GM12878 (cell line): ENCODE results near the gene ESCO1. TPM values are rescaled to one million over a fixed set of nuclear protein-coding genes. Genes with fewer than 3 reads are reported as not detected.

ENCODE experiments used
- ATAC-seq: fragments of 200-7000 bp; cut with Tn5 transposase; 3 replicates; pipeline ENCODE4 v1.9.1; 2020; ENCODE audit warnings: mild to moderate bottlenecking, moderate library complexity
- BruUV-seq: library from RNA; stranded (reverse); fragments of 400-500 nt; replicated peaks from 2 replicates; lab custom pipeline; 2021; lab: Mats Ljungman, UMichigan
- CTCF ChIA-PET: fragments of 300-600 bp; sonication (Branson Sonifier 250); formaldehyde crosslinking; extraction: SDS; loops from one replicate; lab custom pipeline; 2021; ENCODE audit warnings: inconsistent platforms; lab: Yijun Ruan, JAX
- POLR2A ChIA-PET: fragments of 350-600 bp; formaldehyde crosslinking; extraction: SDS; loops from one replicate; lab custom pipeline; 2021; ENCODE audit warnings: inconsistent platforms; lab: Charles Lee
- RAD21 ChIA-PET: fragments of 300-600 bp; sonication (Branson Sonifier 250); formaldehyde crosslinking; loops from one replicate; lab custom pipeline; 2023; ENCODE audit warnings: antibody characterized with exemption; ENCODE audit not compliant: unreplicated experiment; lab: Charles Lee
- SMC1A ChIA-PET: fragments of 300-600 bp; sonication (Branson Sonifier 250); formaldehyde crosslinking; loops from one replicate; lab custom pipeline; 2023; ENCODE audit not compliant: unreplicated experiment, uncharacterized antibody; lab: Charles Lee
- DNase-seq: peaks from one replicate; pipeline ENCODE4 v3.0.0-alpha.2; 2011; ENCODE audit warnings: low read depth, low spot score
- FAIRE-seq: peaks from 3 replicates; lab custom pipeline; 2011; peaks lifted over from hg19 to GRCh38; lab: Jason Lieb, UNC
- H2AFZ ChIP-seq: 2 replicates; pipeline ENCODE4 v1.6.0; 2011; ENCODE audit warnings: low read depth, low read length, control low read depth; ENCODE audit not compliant: control insufficient read depth
- H3K27ac ChIP-seq: 2 replicates; pipeline ENCODE4 v1.5.1; 2011; ENCODE audit warnings: control low read depth; ENCODE audit not compliant: control insufficient read depth, insufficient read depth
- H3K27me3 ChIP-seq, 2 experiments: replicated peaks in 1 of 2; 2 replicates each; pipeline versions ENCODE4 v1.6.0 to v1.6.1; 2011; ENCODE audit warnings: low read length in 1 of 2; ENCODE audit not compliant: control insufficient read depth in 2 of 2, insufficient read depth in 2 of 2
- H3K36me3 ChIP-seq, 2 experiments: 2 replicates each; pipeline ENCODE4 v1.5.1; 2011; ENCODE audit warnings: low read length in 1 of 2; ENCODE audit not compliant: control insufficient read depth in 2 of 2, insufficient read depth in 2 of 2
- H3K4me1 ChIP-seq: 2 replicates; pipeline ENCODE4 v1.6.1; 2011; ENCODE audit warnings: mild to moderate bottlenecking, low read length, moderate library complexity, mixed read lengths; ENCODE audit not compliant: control insufficient read depth, insufficient read depth
- H3K4me2 ChIP-seq: 2 replicates; pipeline ENCODE4 v1.6.0; 2011; ENCODE audit warnings: control low read depth; ENCODE audit not compliant: control insufficient read depth, insufficient read depth
- H3K4me3 ChIP-seq: fragments of 200-600 bp; sonication (generic); 2 replicates; pipeline ENCODE4 v1.5.1; 2016
- H3K79me2 ChIP-seq: 2 replicates; pipeline ENCODE4 v1.6.0; 2011; ENCODE audit warnings: low read length; ENCODE audit not compliant: control insufficient read depth, insufficient read depth
- H3K9ac ChIP-seq: 2 replicates; pipeline ENCODE4 v1.8.0; 2011; ENCODE audit warnings: low read length, control low read depth, mixed read lengths; ENCODE audit not compliant: control insufficient read depth, insufficient read depth
- H3K9me3 ChIP-seq: replicated peaks from 3 replicates; pipeline ENCODE4 v1.5.1; 2011; ENCODE audit warnings: mild to moderate bottlenecking, low read length; ENCODE audit not compliant: control insufficient read depth, insufficient read depth
- H4K20me1 ChIP-seq: 2 replicates; pipeline ENCODE4 v1.6.0; 2011; ENCODE audit not compliant: control insufficient read depth, insufficient read depth
- ATF3 ChIP-seq: IDR thresholded peaks from 2 replicates; pipeline ENCODE4 v1.6.1; 2011; ENCODE audit warnings: low read depth, mild to moderate bottlenecking, low read length, moderate library complexity, borderline replicate concordance; ENCODE audit errors: extremely low read depth
- ATF7 ChIP-seq: fragments of 450-650 bp; IDR thresholded peaks from 2 replicates; pipeline ENCODE4 v1.6.1; 2016; ENCODE audit warnings: low read depth, mild to moderate bottlenecking
- BRCA1 ChIP-seq: IDR thresholded peaks from 2 replicates; pipeline ENCODE4 v1.6.1; 2011; ENCODE audit warnings: low read depth, low read length, improper control_type of control experiment
- CEBPB ChIP-seq, 2 experiments: fragments of 150-350 bp in 1 of 2; IDR thresholded peaks; 2 replicates each; pipeline ENCODE4 v1.6.1; 2012 to 2014; ENCODE audit warnings: low read depth in 2 of 2, low read length in 2 of 2, borderline replicate concordance in 1 of 2, inconsistent platforms in 1 of 2
- IRF5 ChIP-seq: fragments of 450-650 bp; IDR thresholded peaks from 2 replicates; pipeline ENCODE4 v1.6.1; 2017; ENCODE audit warnings: borderline replicate concordance
- KAT2A ChIP-seq: conservative IDR thresholded peaks from 2 replicates; pipeline ENCODE4 v1.6.1; 2011; ENCODE audit warnings: low read depth, low read length; ENCODE audit not compliant: control insufficient read depth
- MEF2A ChIP-seq: IDR thresholded peaks from 2 replicates; pipeline ENCODE4 v1.6.1; 2011; ENCODE audit warnings: low read depth, mild to moderate bottlenecking, low read length, moderate library complexity; ENCODE audit not compliant: insufficient read depth
- MEF2B ChIP-seq: fragments of 450-650 bp; IDR thresholded peaks from 2 replicates; pipeline ENCODE4 v1.6.1; 2018; ENCODE audit warnings: mild to moderate bottlenecking, moderate library complexity; ENCODE audit not compliant: partially characterized antibody, poor library complexity, severe bottlenecking
- NFYB ChIP-seq: IDR thresholded peaks from 2 replicates; pipeline ENCODE4 v1.6.1; 2011; ENCODE audit warnings: low read depth, mild to moderate bottlenecking, low read length, improper control_type of control experiment, moderate library complexity; ENCODE audit not compliant: insufficient read depth
- NR2F1 ChIP-seq: fragments of 450-650 bp; conservative IDR thresholded peaks from 2 replicates; pipeline ENCODE4 v1.6.1; 2017; ENCODE audit warnings: mild to moderate bottlenecking
- SRF ChIP-seq, 2 experiments: IDR thresholded peaks; 2 replicates each; pipeline ENCODE4 v1.6.1; 2011; ENCODE audit warnings: low read depth in 2 of 2, low read length in 2 of 2, mild to moderate bottlenecking in 1 of 2, moderate library complexity in 1 of 2
- SUZ12 ChIP-seq: fragments of 200-600 bp; sonication (generic); IDR thresholded peaks from one replicate; pipeline ENCODE4 v1.6.1; 2018; ENCODE audit warnings: antibody characterized with exemption, mild to moderate bottlenecking; ENCODE audit not compliant: unreplicated experiment
- TARDBP ChIP-seq: IDR thresholded peaks from 2 replicates; pipeline ENCODE4 v1.6.1; 2016; ENCODE audit warnings: borderline replicate concordance
- TCF12 ChIP-seq: IDR thresholded peaks from 2 replicates; pipeline ENCODE4 v1.6.1; 2011; ENCODE audit warnings: low read depth, mild to moderate bottlenecking, low read length
- WRNIP1 ChIP-seq: IDR thresholded peaks from 2 replicates; pipeline ENCODE4 v1.6.1; 2011; ENCODE audit warnings: low read depth, low read length, improper control_type of control experiment, borderline replicate concordance
- YY1 ChIP-seq: IDR thresholded peaks from 2 replicates; pipeline ENCODE4 v1.6.1; 2011; ENCODE audit warnings: low read depth, mild to moderate bottlenecking, low read length
- ZNF207 ChIP-seq: fragments of 450-650 bp; IDR thresholded peaks from 2 replicates; pipeline ENCODE4 v1.6.1; 2014; ENCODE audit warnings: antibody characterized with exemption, mild to moderate bottlenecking, borderline replicate concordance
- ZNF622 ChIP-seq: fragments of 450-650 bp; IDR thresholded peaks from 2 replicates; pipeline ENCODE4 v1.6.1; 2017; ENCODE audit warnings: mild to moderate bottlenecking, inconsistent platforms
- WGBS: methylation state at CpG from one replicate; pipeline ENCODE4 v1.1.6; 2016; ENCODE audit warnings: low lambda C conversion rate; ENCODE audit not compliant: insufficient replicate concordance, insufficient coverage; ENCODE audit errors: missing lambda C conversion rate; 5-methylcytosine and 5-hydroxymethylcytosine counted together
- in situ Hi-C: fragments of 300-500 bp; cut with MboI; formaldehyde crosslinking; loops from 9 replicates; pipeline ENCODE4 v1.14.3; 2018; ENCODE audit warnings: mixed read lengths
- intact Hi-C: fragments of 100-400 bp; cut with micrococcal nuclease; formaldehyde crosslinking; loops from one replicate; pipeline ENCODE4 v1.14.2; 2022; ENCODE audit not compliant: unreplicated experiment
- polyA plus RNA-seq, 11 experiments: library from polyadenylated mRNA; depleted of rRNA in 4 of 11; unstranded in 6 of 11; stranded (reverse) in 5 of 11; fragments of >200 nt; fragmentation: Nextera tagmentation in 4 of 11; fragmentation: Illumina TruSeq in 1 of 11; extraction: Ambion mirVana in 4 of 11; extraction: Trizol in 1 of 11; gene quantifications; 1 replicate in 1 of 11; 2 replicates in 10 of 11; pipeline versions ENCODE4 v1.2.1 to v1.2.3, GENCODE V29; 2011 to 2016; ENCODE audit warnings: inconsistent platforms in 2 of 11, missing spikeins in 2 of 11, low read depth in 1 of 11
- total RNA-seq, 4 experiments: library from RNA; depleted of rRNA in 3 of 4; stranded (reverse); fragments of >200 nt in 3 of 4; fragmentation: Illumina TruSeq in 1 of 4; extraction: Trizol in 1 of 4; gene quantifications; 2 replicates each; pipeline versions ENCODE4 v1.2.1 to v1.2.3, GENCODE V29; 2013 to 2021

ESCO1 gene
- total and polyA plus RNA-seq, 10 of the 15 experiments (the other 5 are each of a cell fraction or from before 2014, with no cell fraction given) = 8.6 to 22.4 (median 12.4) TPM

- in situ Hi-C loops = loop anchor here (10.0 kb wide), 1 partner anchor 1205 kb away; no protein-coding TSS in a partner anchor
- Histone ChIP-seq H3K9ac (no peak overlapping the region), H3K27ac (no peak overlapping the region), H3K36me3 (no peaks in the 10 kb centered on the region), H3K9me3 (no peaks in the 10 kb centered on the region), H3K4me3 (no peak overlapping the region), H3K4me1 (no peaks in the 10 kb centered on the region), H4K20me1 (no peaks in the 10 kb centered on the region), H3K79me2 (no peaks in the 10 kb centered on the region), H2AFZ (no peak overlapping the region), H3K27me3 (no peaks in the 10 kb centered on the region; a peak in 1 of 4 replicates), H3K4me2 (no peak overlapping the region)
- intact Hi-C loops = loop anchor here (10.0 kb wide), 1 partner anchor 65 kb away; no protein-coding TSS in a partner anchor
- TF ChIP-seq MEF2B = no peak
- TF ChIP-seq NFYB = no peak
- TF ChIP-seq TCF12 = no peak
- no peak for TF ChIP-seq ZNF207
- no peak for TF ChIP-seq YY1
- TF ChIP-seq CEBPB (IDR thresholded peaks at IDR 0.05; ENCODE audit: borderline replicate concordance in 1 of 2, low read depth in 2 of 2, low read length in 2 of 2) = no peak
- no peak for TF ChIP-seq SRF (IDR thresholded peaks at IDR 0.05; ENCODE audit: low read depth in 2 of 2, low read length in 2 of 2)
- TF ChIP-seq IRF5 = no peak
- TF ChIP-seq BRCA1 = no peak
- no peak for TF ChIP-seq ATF3
- no peak for TF ChIP-seq TARDBP
- TF ChIP-seq ZNF622 = no peak
- TF ChIP-seq KAT2A = no peak
- no peak for TF ChIP-seq SUZ12
- no peak for TF ChIP-seq WRNIP1
- no peak for TF ChIP-seq NR2F1
- TF ChIP-seq MEF2A = no peak
- no peak for TF ChIP-seq ATF7
- FAIRE-seq (no peak), DNase-seq (no peak), ATAC-seq (no peak)
- BruUV-seq = no TSS peak
- ChIA-PET POLR2A (no interaction called here), RAD21 (no interaction called here), SMC1A (no interaction called here), CTCF (no interaction called here)
- WGBS = 69% methylated on average over 16 of the region's 16 CpGs
These were observed 100.5 kb downstream of the ESCO1 start for GRCh38 chr18:21499997-21500396.
